ENCODE data around the gene CNNM1. TPM values are rescaled to one million over a fixed set of nuclear protein-coding genes. Genes with fewer than 3 reads are reported as not detected.

Gene CNNM1
- total and polyA plus RNA-seq, 9 of the 15 experiments (the other 6 are each of a cell fraction or from before 2014, with no cell fraction given) = not detected

DNA sequence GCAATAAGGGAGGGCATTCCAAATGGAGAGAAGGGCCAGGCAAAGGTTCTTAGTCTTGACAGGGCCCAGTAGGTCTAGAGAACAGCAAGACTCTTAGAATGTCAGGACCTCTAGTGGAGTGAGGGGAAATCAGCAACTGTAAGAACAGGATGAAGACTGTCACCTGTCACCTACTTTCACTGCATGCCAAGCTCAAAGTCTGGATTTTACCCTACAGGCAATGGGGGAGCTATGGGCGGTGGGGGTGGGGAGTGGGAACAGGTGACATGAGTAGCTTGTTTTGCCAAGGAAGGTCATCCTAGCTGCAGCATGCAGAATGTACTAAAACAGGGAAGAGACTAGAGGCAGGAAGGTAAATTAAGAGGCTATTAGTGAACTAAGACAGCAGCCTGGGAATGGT lies 82.9 kb downstream of the CNNM1 start:
- H3K9ac ChIP-seq (ENCODE audit: insufficient read depth in 1 of 2, low read depth in 2 of 2, low read length in 2 of 2) = no peak overlapping the region
- intact Hi-C loops (cut with micrococcal nuclease) = no loop called here
- BruUV-seq (replicated peaks) = no TSS peak
- WGBS (ENCODE audit: insufficient coverage, low coverage, missing lambda C conversion rate) = 100% methylated on average over 1 of the region's 1 CpG
- DNase-seq (ENCODE audit: extremely low read depth in 1 of 4, low spot score in 3 of 4) (no peak), ATAC-seq (peak; percentile 49), FAIRE-seq (no peak)
- no peaks in the 10 kb centered on the region for H3K9me1 ChIP-seq (ENCODE audit: control insufficient read depth, insufficient read depth, low read length)
- H3K27ac ChIP-seq (ENCODE audit: extremely low read depth, low read depth, low read length) = no peak overlapping the region
- no peak overlapping the region for H3K4me2 ChIP-seq (ENCODE audit: insufficient read depth, low read length)
- no peak overlapping the region for H3K4me3 ChIP-seq
- TF ChIP-seq, protein P1, sequence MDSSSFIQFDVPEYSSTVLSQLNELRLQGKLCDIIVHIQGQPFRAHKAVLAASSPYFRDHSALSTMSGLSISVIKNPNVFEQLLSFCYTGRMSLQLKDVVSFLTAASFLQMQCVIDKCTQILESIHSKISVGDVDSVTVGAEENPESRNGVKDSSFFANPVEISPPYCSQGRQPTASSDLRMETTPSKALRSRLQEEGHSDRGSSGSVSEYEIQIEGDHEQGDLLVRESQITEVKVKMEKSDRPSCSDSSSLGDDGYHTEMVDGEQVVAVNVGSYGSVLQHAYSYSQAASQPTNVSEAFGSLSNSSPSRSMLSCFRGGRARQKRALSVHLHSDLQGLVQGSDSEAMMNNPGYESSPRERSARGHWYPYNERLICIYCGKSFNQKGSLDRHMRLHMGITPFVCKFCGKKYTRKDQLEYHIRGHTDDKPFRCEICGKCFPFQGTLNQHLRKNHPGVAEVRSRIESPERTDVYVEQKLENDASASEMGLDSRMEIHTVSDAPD (CRISPR knock-in tag; IDR thresholded peaks at IDR 0.05) = no peak
- TF ChIP-seq MTA2 (IDR thresholded peaks at IDR 0.05; ENCODE audit: low read depth) = no peak
- TF ChIP-seq STAT5A (IDR thresholded peaks at IDR 0.05; ENCODE audit: borderline replicate concordance, low read length) = no peak
- TF ChIP-seq HNRNPUL1 (IDR thresholded peaks at IDR 0.05; ENCODE audit: low read length) = no peak
- no peak for TF ChIP-seq SMAD2 (IDR thresholded peaks at IDR 0.05; ENCODE audit: low read depth, low read length)
- TF ChIP-seq U2AF2 (optimal IDR thresholded peaks at IDR 0.05; ENCODE audit: low read depth, low read length) = no peak
- no peak for TF ChIP-seq FOXA3 (CRISPR knock-in tag; conservative IDR thresholded peaks at IDR 0.05 in 1 of 2, IDR thresholded peaks at IDR 0.05 in 1 of 2)
- no peak for TF ChIP-seq HDAC2 (IDR thresholded peaks at IDR 0.05)
- TF ChIP-seq CHD4 (IDR thresholded peaks at IDR 0.05; ENCODE audit: insufficient read depth, insufficient replicate concordance, low read depth, low read length, poor library complexity, severe bottlenecking) = no peak
- TF ChIP-seq ZBTB1 (CRISPR knock-in tag; IDR thresholded peaks at IDR 0.05; ENCODE audit: borderline replicate concordance, low read depth) = no peak
- no peak for TF ChIP-seq HMG20A (CRISPR knock-in tag; conservative IDR thresholded peaks at IDR 0.05)
- no peaks in the 10 kb centered on the region for H3K4me1 ChIP-seq (replicated peaks in 1 of 2; ENCODE audit: control insufficient read depth in 2 of 2, insufficient read depth in 2 of 2, low read length in 2 of 2)
- peaks cover 40% of the 10 kb centered on the region; the same call in 2 of the 3 replicates for H3K36me3 ChIP-seq (ENCODE audit: control insufficient read depth, insufficient read depth, low read length)
- in situ Hi-C loops (cut with MboI) = no loop called here
- CTCF ChIA-PET (ENCODE audit: low intra/inter-chr PET ratio) = no interaction called here
- no peak overlapping the region for H2AFZ ChIP-seq (ENCODE audit: low read depth, low read length)
- peaks cover 31% of the 10 kb centered on the region for H3K79me2 ChIP-seq (ENCODE audit: control insufficient read depth, insufficient read depth, low read length)
- POLR2A ChIA-PET = interaction anchor here (0.7 to 1.7 kb wide), 4 partner anchors 8 to 21 kb away, joined by 3 to 5 read pairs (median 3); no protein-coding TSS in a partner anchor
- no peaks in the 10 kb centered on the region for H3K27me3 ChIP-seq (ENCODE audit: control insufficient read depth in 2 of 2, insufficient read depth in 2 of 2, low read length in 2 of 2)
- peaks cover 2% of the 10 kb centered on the region; the same call in 1 of the 2 replicates for H4K20me1 ChIP-seq (replicated peaks; ENCODE audit: control insufficient read depth, insufficient read depth, low read length)
- H3K9me3 ChIP-seq (replicated peaks; ENCODE audit: control insufficient read depth, insufficient read depth, low read depth, low read length) = no peaks in the 10 kb centered on the region
